Spleen (tissue), 7 donors: ENCODE measurements around the gene TRIO.

Experiments
- POLR2A ChIP-seq, 3 donors: fragments of 450-650 bp; IDR thresholded peaks; one replicate each; pipeline ENCODE4 v1.5.1; 2017; ENCODE audit warnings: antibody characterized with exemption in 3 of 3, mild to moderate bottlenecking in 1 of 3
- TF ChIP-seq, protein P1 (sequence below), 11 experiments: fragments of 200-600 bp in 7 of 11; fragments of 450-650 bp in 4 of 11; sonication (generic) in 4 of 11; IDR thresholded peaks in 8 of 11; conservative IDR thresholded peaks in 3 of 11; 1 replicate in 7 of 11; 2 replicates in 4 of 11; pipeline versions ENCODE4 v1.4.0 to v1.8.0; 2016 to 2021; ENCODE audit warnings: antibody characterized with exemption in 11 of 11, inconsistent platforms in 4 of 11, mild to moderate bottlenecking in 1 of 11
- donor health status: DM: no; HTN: no; CAD: no; lungs with moderate emphysema.
- donor health status: DM: no; HTN: no; CAD: no.
- donor health status: DM: no; HTN: no; CAD: no.

DNA sequence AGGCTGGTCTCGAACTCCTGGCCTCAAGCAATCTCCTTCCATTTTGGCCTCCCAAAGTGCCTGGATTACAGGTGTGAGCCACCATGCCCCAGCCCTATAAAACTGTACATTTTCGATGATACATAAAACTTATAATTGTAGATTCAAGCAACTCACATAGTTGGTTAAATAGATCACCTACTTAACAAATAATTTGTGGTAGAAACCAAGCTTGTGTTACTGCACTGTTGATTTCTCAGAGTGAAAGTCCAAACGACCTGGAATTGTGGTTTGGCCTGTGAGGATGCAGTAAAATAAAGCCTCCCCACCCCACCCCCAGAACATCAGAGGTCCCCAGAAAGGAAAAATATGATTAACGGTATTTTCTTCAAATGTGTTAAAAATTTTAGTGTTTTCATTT, 92.7 kb downstream of the TRIO start:
- TF ChIP-seq, protein P1, sequence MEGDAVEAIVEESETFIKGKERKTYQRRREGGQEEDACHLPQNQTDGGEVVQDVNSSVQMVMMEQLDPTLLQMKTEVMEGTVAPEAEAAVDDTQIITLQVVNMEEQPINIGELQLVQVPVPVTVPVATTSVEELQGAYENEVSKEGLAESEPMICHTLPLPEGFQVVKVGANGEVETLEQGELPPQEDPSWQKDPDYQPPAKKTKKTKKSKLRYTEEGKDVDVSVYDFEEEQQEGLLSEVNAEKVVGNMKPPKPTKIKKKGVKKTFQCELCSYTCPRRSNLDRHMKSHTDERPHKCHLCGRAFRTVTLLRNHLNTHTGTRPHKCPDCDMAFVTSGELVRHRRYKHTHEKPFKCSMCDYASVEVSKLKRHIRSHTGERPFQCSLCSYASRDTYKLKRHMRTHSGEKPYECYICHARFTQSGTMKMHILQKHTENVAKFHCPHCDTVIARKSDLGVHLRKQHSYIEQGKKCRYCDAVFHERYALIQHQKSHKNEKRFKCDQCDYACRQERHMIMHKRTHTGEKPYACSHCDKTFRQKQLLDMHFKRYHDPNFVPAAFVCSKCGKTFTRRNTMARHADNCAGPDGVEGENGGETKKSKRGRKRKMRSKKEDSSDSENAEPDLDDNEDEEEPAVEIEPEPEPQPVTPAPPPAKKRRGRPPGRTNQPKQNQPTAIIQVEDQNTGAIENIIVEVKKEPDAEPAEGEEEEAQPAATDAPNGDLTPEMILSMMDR (IDR thresholded peaks at IDR 0.05 in 8 of 11, conservative IDR thresholded peaks at IDR 0.05 in 3 of 11) = no peak
- no peak for TF ChIP-seq POLR2A (IDR thresholded peaks at IDR 0.05)
